Choroid plexus epithelial cell (primary cell): ENCODE results near the gene ITPR3.

Source experiments
- DNase-seq: peaks from one replicate; pipeline ENCODE4 v3.0.0-alpha.2; 2010; ENCODE audit warnings: low read depth
- H3K4me3 ChIP-seq: 2 replicates; pipeline ENCODE4 v1.5.1; 2011; ENCODE audit warnings: low read depth, mild to moderate bottlenecking, control low read depth, low read length, moderate library complexity
- CTCF ChIP-seq: conservative IDR thresholded peaks from 2 replicates; pipeline ENCODE4 v1.5.1; 2011; ENCODE audit warnings: low read depth, mild to moderate bottlenecking, control low read depth, inconsistent platforms, low read length, moderate library complexity

ITPR3 gene

GRCh38 chr6:33620856-33621710, at the start of gene ITPR3:
ITPR3 (plus strand) TSS chr6:33621322; CDS start chr6:33621603, 281 bp downstream.
- no peak for DNase-seq
- H3K4me3 ChIP-seq, result peak within 1 kb of the TSS; percentile 65
- TF ChIP-seq CTCF, result no peak

DNA sequence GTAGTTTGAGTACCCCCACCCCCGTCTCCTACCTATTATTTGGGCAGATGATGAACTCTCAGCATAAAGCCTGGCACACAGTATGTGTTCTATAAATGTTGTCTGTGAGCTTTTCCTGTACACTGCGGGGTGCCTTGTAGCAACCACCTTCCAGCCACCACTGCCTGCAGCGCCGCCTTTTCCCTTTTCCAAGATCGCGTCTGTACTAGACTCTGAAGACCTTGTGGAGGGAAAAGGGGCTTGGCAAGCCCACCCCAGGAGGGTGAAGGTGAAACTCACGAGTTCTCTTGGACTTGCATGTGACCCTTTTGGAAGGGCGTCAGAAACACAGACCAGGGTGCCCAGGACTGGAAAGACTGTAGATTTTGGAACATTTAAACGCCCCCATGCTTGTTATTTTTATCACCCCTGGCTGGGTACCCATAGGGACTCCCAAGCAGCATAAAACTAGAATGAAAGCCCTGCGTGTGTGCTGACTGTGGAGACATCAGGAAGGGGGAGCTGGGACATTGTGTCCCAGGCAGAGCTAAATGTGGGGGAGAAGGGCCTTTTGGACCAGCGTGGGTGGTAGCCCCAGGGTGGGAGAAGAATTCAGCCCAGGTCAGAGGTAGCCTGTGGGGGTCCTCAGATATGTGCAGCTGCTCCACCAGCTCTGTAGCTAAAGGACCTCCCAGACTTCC, 49.3 kb upstream of the ITPR3 start:
- H3K4me3 ChIP-seq, result peak overlapping the region; percentile 61
- no peak for TF ChIP-seq CTCF
- peak; percentile 15 for DNase-seq

GRCh38 chr6:33575211-33575610, 45.9 kb upstream of the ITPR3 start:
- no peak for DNase-seq
- no peak for TF ChIP-seq CTCF
- H3K4me3 ChIP-seq, result no peak overlapping the region

DNA sequence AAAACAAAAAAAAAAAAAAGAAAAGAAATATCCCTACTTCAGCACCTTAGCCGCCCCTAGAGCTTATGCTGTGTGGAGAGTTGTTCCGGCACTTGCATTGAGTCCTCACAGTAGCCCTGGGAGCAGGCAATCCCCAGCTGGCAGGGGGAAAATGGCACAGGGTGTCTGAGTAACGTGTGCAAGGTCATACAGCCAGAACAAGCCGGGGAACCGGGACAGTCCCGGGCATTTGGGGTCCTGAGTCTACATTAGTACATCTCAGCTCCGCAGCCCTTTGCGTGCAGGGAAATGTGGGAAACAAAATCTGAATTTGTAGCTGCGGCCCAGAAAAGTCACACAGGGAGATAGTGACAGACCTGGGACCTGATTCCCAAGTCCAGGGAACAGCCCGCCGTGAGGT, 44.5 kb upstream of the ITPR3 start:
- DNase-seq, result no peak
- H3K4me3 ChIP-seq, result no peak overlapping the region
- TF ChIP-seq CTCF, result no peak

DNA sequence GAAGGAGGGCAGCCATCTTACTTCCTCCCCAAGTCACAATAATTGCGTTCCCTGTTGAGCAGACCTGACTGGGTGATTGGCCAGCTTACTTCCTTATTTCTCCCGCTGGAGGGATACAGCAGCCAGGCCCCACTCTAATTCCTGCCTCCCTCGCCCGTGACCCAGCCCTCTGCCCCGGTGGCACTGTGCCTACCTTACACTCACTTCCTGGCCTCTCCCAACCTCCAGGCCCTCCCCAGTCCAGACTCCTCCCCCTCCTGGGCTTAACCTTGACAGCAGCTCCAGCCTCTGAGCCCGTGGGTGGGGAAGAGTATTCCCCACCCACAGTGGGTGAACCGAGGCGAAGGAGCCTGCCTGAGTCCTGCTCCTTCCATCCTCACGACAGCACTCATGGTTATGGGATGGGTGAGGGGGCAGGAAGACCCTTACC, 44.0 kb upstream of the ITPR3 start:
- H3K4me3 ChIP-seq, result no peak overlapping the region
- no peak for DNase-seq
- TF ChIP-seq CTCF, result no peak

DNA sequence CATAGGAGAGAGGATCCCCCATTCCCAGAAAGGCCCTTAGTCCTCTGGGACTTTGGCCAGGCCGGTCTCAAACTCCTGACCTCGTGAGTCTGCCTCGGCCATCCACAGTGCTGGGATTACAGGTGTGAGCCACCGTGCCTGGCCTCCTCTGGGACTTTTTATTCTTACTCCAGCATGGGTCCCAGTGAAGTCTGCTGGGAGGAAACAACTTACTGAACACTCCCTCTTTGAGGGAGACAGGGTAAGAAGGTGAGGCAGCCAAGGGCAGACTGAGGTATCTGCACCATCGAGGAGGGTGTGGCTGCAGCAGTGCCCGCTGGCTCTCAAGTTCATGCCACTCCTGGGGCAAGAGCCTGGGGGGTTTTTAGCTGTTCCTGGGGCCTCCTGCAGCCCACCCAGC, 43.4 kb upstream of the ITPR3 start:
- H3K4me3 ChIP-seq, result no peak overlapping the region
- no peak for TF ChIP-seq CTCF
- no peak for DNase-seq

- DNase-seq, result no peak
- peak overlapping the region; percentile 4 for H3K4me3 ChIP-seq
- no peak for TF ChIP-seq CTCF
These were observed 43.0 kb upstream of the ITPR3 start for GRCh38 chr6:33578164-33578563.
